GM18520 (cell line): ENCODE measurements around the gene MACROD2.
A peak's percentile ranks its signal among the peaks of the same experiment; 100 is the strongest.

Source experiments
- ATAC-seq: cut with Tn5 transposase; IDR thresholded peaks from one replicate; pipeline ENCODE4 v1.9.1; 2021; ENCODE audit not compliant: unreplicated experiment

The MACROD2 gene

GRCh38 chr20:14785065-14785743 is 789.9 kb downstream of the MACROD2 start:
- ATAC-seq: no peak

DNA sequence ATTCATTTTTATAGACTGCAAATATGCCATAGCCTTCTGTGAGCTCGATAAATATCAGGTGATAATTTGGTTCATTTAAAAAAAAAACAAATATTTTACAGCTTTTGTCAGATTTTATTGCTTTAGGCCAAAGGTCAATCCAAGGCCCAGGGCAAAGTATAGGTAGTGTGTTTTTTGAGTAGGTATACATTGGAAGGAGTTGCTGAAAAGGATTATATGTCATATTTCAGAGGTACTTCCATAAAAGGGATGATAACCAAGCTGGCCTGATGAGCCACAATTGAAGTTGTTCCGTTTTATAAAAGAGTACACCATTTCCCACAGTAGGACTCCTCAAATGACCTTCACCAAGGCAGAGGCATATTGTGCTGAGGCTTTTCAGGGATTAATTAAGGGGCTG is 794.9 kb downstream of the MACROD2 start:
- ATAC-seq: no peak

GRCh38 chr20:14790771-14791620 is 795.7 kb downstream of the MACROD2 start:
- no peak for ATAC-seq

DNA sequence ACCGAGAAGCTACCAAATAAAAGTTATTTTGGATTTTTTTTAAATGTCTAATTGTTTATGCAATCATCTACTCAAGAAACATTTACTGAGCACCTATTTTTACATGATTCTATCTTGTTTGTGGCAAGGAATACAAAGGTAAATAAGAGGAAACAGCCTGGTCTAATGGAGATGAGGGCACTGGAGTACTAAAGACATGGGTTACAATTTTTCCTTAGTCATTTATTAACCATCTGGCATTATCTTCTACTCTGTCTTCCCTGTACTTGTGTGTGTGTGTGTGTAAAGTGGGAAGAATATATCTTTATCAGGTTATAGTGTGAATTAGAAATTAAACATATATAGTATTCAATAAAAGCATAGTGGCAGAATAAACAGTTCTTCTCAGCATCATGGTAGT is 797.6 kb downstream of the MACROD2 start:
- no peak for ATAC-seq

GRCh38 chr20:14799545-14800216 is 804.4 kb downstream of the MACROD2 start:
- no peak for ATAC-seq

DNA sequence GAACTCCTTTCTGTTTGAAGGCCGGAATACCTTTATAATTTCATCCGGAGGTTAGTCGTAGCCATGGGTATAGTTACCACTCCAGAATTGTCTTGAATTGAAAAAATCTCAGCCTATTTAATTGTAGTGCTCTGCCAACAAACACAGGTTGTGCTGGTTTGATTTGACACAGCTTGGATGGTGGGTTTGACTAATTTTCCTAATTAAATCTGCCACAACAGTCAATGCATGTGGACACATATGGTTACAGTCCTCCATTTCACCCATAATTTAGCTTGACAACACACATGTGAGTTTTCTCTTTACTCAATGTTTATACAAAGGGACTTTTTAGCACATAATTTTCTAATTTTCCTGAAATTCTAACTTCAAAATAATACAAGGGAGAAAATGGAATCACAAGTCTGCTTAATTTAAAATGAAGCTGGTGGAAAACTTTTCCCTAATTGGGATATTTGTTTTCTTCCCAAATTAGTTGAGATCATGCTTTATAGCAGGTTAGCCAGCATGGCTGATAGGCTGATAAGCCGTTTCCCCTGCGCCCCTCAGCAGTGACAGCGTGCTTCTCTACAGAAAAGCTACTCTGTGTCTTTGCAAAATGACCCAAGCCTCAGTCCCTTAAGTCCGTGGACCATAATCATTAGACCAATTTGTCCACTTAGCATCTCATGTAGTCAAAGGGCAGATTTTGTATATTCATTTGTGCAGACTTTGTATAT is 805.5 kb downstream of the MACROD2 start:
- ATAC-seq: no peak

DNA sequence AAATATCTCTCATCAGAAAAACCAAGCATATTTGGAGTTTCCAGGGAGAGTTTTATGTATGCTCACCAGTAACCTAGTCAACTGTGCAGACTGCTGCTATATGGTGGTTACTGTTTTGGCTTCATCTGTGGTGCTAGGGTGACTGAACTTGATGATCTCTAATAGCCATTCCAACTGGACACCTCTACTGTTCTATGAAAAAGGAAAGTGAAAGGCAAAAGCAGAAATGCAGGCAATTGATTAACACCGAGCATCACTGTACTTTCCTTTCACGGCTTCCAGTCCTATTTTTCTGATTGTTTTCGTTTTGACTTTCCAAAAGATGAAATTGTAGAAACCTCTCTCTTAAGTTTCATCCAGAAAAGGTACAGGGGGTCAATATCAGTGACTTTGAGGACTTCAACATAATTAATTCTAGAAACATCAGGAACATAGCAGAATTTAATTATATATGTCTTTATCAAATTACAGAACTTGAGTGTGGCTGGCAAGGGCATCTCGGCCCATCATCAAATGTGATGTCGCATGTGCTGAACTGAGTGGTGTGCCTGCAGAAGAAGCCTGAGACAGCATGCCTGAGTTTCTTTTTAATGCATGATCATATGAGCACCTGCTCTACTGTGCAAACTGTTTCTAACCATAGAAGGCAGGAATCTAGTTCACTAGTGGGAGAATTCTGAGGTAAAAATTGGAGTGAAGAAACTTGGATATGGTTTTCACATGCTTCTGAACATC is 806.4 kb downstream of the MACROD2 start:
- no peak for ATAC-seq

- no peak for ATAC-seq
Measured at GRCh38 chr20:14807224-14807623, 811.9 kb downstream of the MACROD2 start.

- ATAC-seq: no peak
Measured at GRCh38 chr20:14815340-14815739, 820.0 kb downstream of the MACROD2 start.

- no peak for ATAC-seq
Measured at GRCh38 chr20:14816471-14816870, 821.2 kb downstream of the MACROD2 start.

GRCh38 chr20:14817101-14817500 is 821.8 kb downstream of the MACROD2 start:
- no peak for ATAC-seq

- no peak for ATAC-seq
Measured at GRCh38 chr20:14820771-14821170, 825.5 kb downstream of the MACROD2 start.

DNA sequence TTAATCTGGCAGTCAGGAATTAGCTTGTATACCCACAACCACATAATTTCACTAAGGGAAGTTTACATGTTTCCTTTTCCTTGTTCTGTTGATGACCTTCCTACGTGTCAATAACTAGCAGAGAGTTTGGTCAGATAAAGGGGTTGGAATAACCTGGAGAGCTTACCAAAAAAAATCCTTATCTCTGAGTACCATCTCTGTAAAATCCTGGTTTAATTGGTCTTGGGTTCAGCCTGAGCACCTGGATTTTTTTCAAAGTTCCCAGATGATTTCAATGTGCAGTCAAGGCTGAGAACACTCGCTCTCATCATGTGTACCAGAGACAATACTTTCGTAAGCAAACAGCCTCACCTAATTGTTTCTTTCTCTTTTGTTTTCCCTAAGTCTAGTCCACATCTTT is 825.9 kb downstream of the MACROD2 start:
- ATAC-seq: no peak

GRCh38 chr20:14824996-14825395 is 829.7 kb downstream of the MACROD2 start:
- no peak for ATAC-seq

- ATAC-seq: no peak
Measured at GRCh38 chr20:14826543-14827313, 831.4 kb downstream of the MACROD2 start.

DNA sequence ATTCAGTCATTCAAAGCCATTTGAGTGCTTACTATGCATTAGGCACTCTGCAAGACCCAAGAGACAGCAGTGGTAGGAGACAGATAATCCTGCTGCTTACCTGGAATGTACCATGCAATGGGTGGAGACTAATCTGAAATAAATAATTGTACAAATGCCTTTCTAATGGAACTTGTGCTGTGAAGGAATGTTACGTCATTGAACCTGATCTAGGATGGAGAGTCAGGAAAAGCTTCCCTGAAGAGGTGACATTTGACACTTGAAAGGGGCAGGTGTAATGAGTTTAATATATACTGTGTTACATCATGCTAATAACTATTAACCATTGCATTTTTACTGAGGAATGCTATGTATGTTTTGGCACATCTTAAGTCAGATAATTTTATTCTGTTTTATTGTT is 833.1 kb downstream of the MACROD2 start:
- no peak for ATAC-seq

DNA sequence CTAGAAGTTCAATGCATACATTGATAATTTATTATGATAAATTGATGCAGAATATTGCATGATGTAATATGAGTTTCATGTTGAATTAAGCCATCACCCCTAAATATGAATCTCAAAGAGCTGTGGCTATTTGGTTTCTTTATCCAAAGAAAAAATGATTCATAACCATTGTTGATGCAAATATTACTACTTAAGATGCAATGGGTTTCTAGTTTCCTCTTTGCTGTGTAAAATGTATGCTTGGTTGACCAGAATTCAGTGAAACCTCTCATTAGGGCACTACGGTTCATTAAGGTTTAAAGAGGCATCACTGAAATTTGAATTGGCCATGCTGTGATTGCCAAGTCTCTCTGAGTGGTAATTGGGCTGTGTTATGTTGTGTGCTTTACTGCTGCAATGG is 834.6 kb downstream of the MACROD2 start:
- peak; percentile 44 for ATAC-seq

- ATAC-seq: peak; percentile 54
Measured at GRCh38 chr20:14830466-14830865, 835.1 kb downstream of the MACROD2 start.

GRCh38 chr20:14830899-14831298 is 835.6 kb downstream of the MACROD2 start:
- peak; percentile 3 for ATAC-seq

DNA sequence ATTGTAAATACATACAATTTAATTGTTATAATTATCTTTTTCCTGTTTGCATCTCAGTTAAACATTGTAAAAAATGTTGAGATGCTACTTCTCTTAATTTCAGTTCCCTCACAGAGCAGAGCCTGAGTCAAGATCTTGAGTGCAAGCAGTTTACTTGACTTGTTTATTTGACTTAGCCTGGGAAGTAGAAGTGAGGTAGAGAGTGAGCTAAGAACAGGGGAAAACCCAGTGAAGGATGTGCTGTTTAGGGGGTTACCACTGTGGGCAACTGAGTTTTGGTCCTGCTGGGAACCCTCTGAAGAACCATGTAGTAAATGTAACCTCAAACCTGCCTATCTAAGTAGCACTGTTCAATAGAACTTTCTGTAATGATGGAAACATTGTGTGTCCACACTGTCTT is 837.3 kb downstream of the MACROD2 start:
- ATAC-seq: peak; percentile 60
